ENCODE results near the gene HHIP.

DNA sequence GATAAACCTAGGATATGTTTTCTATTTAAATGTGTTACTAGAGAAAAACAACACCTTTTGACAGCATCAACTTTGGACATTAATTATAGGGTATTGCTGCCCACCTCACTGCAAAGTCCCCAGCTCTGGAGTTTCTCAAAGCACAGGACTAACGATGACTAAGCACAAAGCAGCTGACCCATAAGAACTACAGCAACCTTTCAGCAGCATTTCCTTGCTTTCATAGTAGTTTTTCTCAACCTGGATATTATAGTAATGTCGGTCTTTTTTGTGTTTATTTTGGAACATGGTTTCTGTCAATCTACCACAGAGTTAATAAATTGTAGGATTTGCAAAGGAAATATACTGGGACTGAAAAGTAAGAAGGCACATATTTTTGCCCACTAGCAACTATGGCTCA, 21.5 kb downstream of the HHIP start:
- no peak for TF ChIP-seq POLR2A (IDR thresholded peaks at IDR 0.05)
- TF ChIP-seq, protein P1, sequence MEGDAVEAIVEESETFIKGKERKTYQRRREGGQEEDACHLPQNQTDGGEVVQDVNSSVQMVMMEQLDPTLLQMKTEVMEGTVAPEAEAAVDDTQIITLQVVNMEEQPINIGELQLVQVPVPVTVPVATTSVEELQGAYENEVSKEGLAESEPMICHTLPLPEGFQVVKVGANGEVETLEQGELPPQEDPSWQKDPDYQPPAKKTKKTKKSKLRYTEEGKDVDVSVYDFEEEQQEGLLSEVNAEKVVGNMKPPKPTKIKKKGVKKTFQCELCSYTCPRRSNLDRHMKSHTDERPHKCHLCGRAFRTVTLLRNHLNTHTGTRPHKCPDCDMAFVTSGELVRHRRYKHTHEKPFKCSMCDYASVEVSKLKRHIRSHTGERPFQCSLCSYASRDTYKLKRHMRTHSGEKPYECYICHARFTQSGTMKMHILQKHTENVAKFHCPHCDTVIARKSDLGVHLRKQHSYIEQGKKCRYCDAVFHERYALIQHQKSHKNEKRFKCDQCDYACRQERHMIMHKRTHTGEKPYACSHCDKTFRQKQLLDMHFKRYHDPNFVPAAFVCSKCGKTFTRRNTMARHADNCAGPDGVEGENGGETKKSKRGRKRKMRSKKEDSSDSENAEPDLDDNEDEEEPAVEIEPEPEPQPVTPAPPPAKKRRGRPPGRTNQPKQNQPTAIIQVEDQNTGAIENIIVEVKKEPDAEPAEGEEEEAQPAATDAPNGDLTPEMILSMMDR (IDR thresholded peaks at IDR 0.05) = no peak
